ENCODE data around the gene GPC1. TPM values are rescaled to one million over a fixed set of nuclear protein-coding genes. Genes with fewer than 3 reads are reported as not detected.

The GPC1 gene
- total and polyA plus RNA-seq, 2 experiments from 2014 or later, result 9.0 to 46.2 TPM

DNA sequence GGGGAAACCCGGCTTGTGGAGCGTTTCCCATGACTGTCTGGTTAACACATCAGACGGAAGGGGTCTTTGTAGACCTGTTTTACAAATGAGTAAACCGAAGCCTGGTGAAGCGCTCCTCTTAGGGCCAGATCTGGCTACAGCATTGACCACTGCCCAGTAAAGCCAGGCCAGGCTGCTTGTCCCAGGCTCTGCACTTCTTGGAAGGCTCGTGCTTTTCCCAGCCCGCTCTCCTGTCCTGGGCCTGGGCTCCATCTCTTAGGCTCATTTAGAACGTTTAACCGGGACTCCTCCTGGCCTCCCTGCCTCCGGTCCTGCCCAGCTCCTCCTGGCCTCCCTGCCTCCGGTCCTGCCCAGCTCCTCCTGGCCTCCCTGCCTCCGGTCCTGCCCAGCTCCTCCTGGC lies 4.8 kb downstream of the GPC1 start:
- peaks cover 5% of the 10 kb centered on the region; the same call in 1 of the 2 replicates for H3K4me1 ChIP-seq (ENCODE audit: insufficient read depth)
- DNase-seq (ENCODE audit: low spot score) (no peak), ATAC-seq (no peak)
- H3K27ac ChIP-seq (ENCODE audit: low read depth), result no peak overlapping the region
- TF ChIP-seq, protein P1, sequence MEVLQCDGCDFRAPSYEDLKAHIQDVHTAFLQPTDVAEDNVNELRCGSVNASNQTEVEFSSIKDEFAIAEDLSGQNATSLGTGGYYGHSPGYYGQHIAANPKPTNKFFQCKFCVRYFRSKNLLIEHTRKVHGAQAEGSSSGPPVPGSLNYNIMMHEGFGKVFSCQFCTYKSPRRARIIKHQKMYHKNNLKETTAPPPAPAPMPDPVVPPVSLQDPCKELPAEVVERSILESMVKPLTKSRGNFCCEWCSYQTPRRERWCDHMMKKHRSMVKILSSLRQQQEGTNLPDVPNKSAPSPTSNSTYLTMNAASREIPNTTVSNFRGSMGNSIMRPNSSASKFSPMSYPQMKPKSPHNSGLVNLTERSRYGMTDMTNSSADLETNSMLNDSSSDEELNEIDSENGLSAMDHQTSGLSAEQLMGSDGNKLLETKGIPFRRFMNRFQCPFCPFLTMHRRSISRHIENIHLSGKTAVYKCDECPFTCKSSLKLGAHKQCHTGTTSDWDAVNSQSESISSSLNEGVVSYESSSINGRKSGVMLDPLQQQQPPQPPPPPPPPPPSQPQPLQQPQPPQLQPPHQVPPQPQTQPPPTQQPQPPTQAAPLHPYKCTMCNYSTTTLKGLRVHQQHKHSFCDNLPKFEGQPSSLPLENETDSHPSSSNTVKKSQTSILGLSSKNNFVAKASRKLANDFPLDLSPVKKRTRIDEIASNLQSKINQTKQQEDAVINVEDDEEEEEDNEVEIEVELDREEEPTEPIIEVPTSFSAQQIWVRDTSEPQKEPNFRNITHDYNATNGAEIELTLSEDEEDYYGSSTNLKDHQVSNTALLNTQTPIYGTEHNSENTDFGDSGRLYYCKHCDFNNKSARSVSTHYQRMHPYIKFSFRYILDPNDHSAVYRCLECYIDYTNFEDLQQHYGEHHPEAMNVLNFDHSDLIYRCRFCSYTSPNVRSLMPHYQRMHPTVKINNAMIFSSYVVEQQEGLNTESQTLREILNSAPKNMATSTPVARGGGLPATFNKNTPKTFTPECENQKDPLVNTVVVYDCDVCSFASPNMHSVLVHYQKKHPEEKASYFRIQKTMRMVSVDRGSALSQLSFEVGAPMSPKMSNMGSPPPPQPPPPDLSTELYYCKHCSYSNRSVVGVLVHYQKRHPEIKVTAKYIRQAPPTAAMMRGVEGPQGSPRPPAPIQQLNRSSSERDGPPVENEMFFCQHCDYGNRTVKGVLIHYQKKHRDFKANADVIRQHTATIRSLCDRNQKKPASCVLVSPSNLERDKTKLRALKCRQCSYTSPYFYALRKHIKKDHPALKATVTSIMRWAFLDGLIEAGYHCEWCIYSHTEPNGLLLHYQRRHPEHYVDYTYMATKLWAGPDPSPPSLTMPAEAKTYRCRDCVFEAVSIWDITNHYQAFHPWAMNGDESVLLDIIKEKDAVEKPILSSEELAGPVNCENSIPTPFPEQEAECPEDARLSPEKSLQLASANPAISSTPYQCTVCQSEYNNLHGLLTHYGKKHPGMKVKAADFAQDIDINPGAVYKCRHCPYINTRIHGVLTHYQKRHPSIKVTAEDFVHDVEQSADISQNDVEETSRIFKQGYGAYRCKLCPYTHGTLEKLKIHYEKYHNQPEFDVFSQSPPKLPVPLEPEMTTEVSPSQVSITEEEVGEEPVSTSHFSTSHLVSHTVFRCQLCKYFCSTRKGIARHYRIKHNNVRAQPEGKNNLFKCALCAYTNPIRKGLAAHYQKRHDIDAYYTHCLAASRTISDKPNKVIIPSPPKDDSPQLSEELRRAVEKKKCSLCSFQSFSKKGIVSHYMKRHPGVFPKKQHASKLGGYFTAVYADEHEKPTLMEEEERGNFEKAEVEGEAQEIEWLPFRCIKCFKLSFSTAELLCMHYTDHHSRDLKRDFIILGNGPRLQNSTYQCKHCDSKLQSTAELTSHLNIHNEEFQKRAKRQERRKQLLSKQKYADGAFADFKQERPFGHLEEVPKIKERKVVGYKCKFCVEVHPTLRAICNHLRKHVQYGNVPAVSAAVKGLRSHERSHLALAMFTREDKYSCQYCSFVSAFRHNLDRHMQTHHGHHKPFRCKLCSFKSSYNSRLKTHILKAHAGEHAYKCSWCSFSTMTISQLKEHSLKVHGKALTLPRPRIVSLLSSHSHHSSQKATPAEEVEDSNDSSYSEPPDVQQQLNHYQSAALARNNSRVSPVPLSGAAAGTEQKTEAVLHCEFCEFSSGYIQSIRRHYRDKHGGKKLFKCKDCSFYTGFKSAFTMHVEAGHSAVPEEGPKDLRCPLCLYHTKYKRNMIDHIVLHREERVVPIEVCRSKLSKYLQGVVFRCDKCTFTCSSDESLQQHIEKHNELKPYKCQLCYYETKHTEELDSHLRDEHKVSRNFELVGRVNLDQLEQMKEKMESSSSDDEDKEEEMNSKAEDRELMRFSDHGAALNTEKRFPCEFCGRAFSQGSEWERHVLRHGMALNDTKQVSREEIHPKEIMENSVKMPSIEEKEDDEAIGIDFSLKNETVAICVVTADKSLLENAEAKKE (CRISPR knock-in tag; IDR thresholded peaks at IDR 0.05), result no peak
- TF ChIP-seq, protein P2, sequence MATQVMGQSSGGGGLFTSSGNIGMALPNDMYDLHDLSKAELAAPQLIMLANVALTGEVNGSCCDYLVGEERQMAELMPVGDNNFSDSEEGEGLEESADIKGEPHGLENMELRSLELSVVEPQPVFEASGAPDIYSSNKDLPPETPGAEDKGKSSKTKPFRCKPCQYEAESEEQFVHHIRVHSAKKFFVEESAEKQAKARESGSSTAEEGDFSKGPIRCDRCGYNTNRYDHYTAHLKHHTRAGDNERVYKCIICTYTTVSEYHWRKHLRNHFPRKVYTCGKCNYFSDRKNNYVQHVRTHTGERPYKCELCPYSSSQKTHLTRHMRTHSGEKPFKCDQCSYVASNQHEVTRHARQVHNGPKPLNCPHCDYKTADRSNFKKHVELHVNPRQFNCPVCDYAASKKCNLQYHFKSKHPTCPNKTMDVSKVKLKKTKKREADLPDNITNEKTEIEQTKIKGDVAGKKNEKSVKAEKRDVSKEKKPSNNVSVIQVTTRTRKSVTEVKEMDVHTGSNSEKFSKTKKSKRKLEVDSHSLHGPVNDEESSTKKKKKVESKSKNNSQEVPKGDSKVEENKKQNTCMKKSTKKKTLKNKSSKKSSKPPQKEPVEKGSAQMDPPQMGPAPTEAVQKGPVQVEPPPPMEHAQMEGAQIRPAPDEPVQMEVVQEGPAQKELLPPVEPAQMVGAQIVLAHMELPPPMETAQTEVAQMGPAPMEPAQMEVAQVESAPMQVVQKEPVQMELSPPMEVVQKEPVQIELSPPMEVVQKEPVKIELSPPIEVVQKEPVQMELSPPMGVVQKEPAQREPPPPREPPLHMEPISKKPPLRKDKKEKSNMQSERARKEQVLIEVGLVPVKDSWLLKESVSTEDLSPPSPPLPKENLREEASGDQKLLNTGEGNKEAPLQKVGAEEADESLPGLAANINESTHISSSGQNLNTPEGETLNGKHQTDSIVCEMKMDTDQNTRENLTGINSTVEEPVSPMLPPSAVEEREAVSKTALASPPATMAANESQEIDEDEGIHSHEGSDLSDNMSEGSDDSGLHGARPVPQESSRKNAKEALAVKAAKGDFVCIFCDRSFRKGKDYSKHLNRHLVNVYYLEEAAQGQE (IDR thresholded peaks at IDR 0.05; ENCODE audit: unreplicated experiment), result no peak
- TF ChIP-seq EZH2 (IDR thresholded peaks at IDR 0.05; ENCODE audit: low read depth, unreplicated experiment) (no peak), EZH2phosphoT487 (IDR thresholded peaks at IDR 0.05; ENCODE audit: unreplicated experiment) (no peak), POLR2AphosphoS5 (IDR thresholded peaks at IDR 0.05; ENCODE audit: low read depth) (no peak), CREB1 (CRISPR knock-in tag; IDR thresholded peaks at IDR 0.05; ENCODE audit: low read depth) (no peak), ZNF114 (CRISPR knock-in tag; IDR thresholded peaks at IDR 0.05) (no peak), STAT1 (IDR thresholded peaks at IDR 0.05; ENCODE audit: unreplicated experiment) (no peak), ZNF331 (CRISPR knock-in tag; IDR thresholded peaks at IDR 0.05; ENCODE audit: low read depth) (no peak), JUNB (IDR thresholded peaks at IDR 0.05; ENCODE audit: unreplicated experiment) (no peak), NANOG (IDR thresholded peaks at IDR 0.05; ENCODE audit: borderline replicate concordance) (no peak)
- TF ChIP-seq, protein P3, sequence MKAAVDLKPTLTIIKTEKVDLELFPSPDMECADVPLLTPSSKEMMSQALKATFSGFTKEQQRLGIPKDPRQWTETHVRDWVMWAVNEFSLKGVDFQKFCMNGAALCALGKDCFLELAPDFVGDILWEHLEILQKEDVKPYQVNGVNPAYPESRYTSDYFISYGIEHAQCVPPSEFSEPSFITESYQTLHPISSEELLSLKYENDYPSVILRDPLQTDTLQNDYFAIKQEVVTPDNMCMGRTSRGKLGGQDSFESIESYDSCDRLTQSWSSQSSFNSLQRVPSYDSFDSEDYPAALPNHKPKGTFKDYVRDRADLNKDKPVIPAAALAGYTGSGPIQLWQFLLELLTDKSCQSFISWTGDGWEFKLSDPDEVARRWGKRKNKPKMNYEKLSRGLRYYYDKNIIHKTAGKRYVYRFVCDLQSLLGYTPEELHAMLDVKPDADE (IDR thresholded peaks at IDR 0.05), result no peak
- TF ChIP-seq, protein P4, sequence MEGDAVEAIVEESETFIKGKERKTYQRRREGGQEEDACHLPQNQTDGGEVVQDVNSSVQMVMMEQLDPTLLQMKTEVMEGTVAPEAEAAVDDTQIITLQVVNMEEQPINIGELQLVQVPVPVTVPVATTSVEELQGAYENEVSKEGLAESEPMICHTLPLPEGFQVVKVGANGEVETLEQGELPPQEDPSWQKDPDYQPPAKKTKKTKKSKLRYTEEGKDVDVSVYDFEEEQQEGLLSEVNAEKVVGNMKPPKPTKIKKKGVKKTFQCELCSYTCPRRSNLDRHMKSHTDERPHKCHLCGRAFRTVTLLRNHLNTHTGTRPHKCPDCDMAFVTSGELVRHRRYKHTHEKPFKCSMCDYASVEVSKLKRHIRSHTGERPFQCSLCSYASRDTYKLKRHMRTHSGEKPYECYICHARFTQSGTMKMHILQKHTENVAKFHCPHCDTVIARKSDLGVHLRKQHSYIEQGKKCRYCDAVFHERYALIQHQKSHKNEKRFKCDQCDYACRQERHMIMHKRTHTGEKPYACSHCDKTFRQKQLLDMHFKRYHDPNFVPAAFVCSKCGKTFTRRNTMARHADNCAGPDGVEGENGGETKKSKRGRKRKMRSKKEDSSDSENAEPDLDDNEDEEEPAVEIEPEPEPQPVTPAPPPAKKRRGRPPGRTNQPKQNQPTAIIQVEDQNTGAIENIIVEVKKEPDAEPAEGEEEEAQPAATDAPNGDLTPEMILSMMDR (conservative IDR thresholded peaks at IDR 0.05; ENCODE audit: low read depth in 2 of 2), result no peak
- no peak overlapping the region for H3K4me3 Mint-ChIP-seq
- H3K9me3 Mint-ChIP-seq, result no peaks in the 10 kb centered on the region
- H3K36me3 Mint-ChIP-seq (ENCODE audit: low read depth), result no peaks in the 10 kb centered on the region
- H4K20me1 ChIP-seq (replicated peaks; ENCODE audit: insufficient read depth), result peaks cover 7% of the 10 kb centered on the region
- H3K4me3 ChIP-seq, result no peak overlapping the region
- no peak overlapping the region for H3K27ac Mint-ChIP-seq
- no peak overlapping the region for H3K4me2 ChIP-seq
- no peaks in the 10 kb centered on the region for H3F3A ChIP-seq (replicated peaks; ENCODE audit: low read depth)
- peaks cover 19% of the 10 kb centered on the region for H3K27me3 Mint-ChIP-seq (ENCODE audit: insufficient read depth, low read depth, poor library complexity)
- peaks cover 19% of the 10 kb centered on the region for H3K27me3 ChIP-seq (ENCODE audit: insufficient read depth)
- peaks cover 11% of the 10 kb centered on the region; the same call in 1 of the 2 replicates for H3K79me2 ChIP-seq (replicated peaks; ENCODE audit: insufficient read depth)
- no peaks in the 10 kb centered on the region for H3K4me1 Mint-ChIP-seq
- H3K36me3 ChIP-seq (ENCODE audit: insufficient read depth), result no peaks in the 10 kb centered on the region
- no peaks in the 10 kb centered on the region for H3K9me2 ChIP-seq (ENCODE audit: insufficient read depth)
- H2AFZ ChIP-seq, result no peak overlapping the region
